ENCODE measurements around the gene RNF121.

The RNF121 gene

GRCh38 chr11:71951741-71952310, 23.0 kb downstream of the RNF121 start:
- Mint-ChIP-seq H3K9me3 (no peaks in the 10 kb centered on the region), H3K4me3 (no peak overlapping the region), H3K27me3 (no peaks in the 10 kb centered on the region), H3K4me1 (peaks cover 17% of the 10 kb centered on the region), H3K27ac (no peak overlapping the region)
- DNase-seq (no peak), ATAC-seq (no peak)

DNA sequence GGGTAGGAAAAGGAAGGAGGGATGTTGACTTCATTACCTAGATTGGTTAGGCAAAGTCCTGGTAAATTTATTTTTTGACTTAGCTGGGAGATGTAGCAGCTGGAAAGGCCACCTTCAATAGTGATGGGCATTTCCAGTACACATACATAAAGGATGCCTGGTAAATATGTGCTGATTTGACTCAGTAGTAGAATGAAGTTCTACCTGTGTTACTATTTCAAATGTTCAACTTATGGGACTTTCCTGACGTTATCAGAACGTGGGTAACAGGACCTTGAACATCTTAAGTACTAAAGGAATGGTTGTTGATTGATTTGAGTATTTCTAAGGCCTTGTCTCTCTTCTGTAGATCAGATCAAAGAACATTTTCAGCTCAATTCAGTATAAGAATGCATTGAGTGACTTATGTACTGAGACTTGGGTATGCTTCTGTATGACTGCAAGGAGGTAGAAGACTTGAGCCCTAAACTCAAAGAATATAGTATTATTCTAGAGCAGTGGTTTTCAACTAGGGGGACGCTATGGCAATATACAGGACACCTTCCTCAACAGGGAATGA, 27.1 kb downstream of the RNF121 start:
- H3K27ac Mint-ChIP-seq, result no peak overlapping the region
- DNase-seq (no peak), ATAC-seq (no peak)
- H3K9me3 Mint-ChIP-seq, result peaks cover 0 to 4% of the 10 kb centered on the region in 2 donors
- peaks cover 6% of the 10 kb centered on the region for H3K4me1 Mint-ChIP-seq
- no peaks in the 10 kb centered on the region for H3K27me3 Mint-ChIP-seq
- no peak overlapping the region for H3K4me3 Mint-ChIP-seq

GRCh38 chr11:71962428-71963038, 33.7 kb downstream of the RNF121 start:
- ATAC-seq (peak; percentile 81), DNase-seq (no peak)
- Mint-ChIP-seq H3K27ac (peak overlapping the region in 1 of 2 donors; percentile 81), H3K4me3 (peak overlapping the region in 1 of 2 donors; percentile 54), H3K9me3 (peaks cover 0 to 7% of the 10 kb centered on the region in 2 donors), H3K27me3 (no peaks in the 10 kb centered on the region), H3K4me1 (peaks cover 18% of the 10 kb centered on the region)

DNA sequence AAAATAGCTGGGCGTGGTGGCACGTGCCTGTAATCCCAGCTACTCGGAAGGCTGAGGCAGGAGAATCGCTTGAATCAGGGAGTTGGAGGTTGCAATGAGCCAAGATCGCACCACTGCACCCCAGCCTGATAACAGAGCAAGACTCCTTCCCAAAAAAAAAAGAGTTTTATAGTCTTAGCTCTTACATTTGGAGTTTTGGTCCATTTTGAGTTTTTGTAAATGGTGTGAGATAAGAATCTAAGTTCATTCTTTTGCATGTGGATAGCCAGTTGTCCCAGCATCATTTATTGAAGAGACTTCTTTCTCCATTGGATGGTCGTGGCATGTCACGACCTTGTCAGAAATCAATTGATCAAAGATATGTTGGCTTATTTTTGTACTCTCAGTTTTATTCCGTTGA, 34.6 kb downstream of the RNF121 start:
- ATAC-seq (no peak), DNase-seq (no peak)
- Mint-ChIP-seq H3K4me3 (no peak overlapping the region), H3K27me3 (no peaks in the 10 kb centered on the region), H3K9me3 (peaks cover 0 to 7% of the 10 kb centered on the region in 2 donors), H3K27ac (no peak overlapping the region), H3K4me1 (peaks cover 18% of the 10 kb centered on the region)

DNA sequence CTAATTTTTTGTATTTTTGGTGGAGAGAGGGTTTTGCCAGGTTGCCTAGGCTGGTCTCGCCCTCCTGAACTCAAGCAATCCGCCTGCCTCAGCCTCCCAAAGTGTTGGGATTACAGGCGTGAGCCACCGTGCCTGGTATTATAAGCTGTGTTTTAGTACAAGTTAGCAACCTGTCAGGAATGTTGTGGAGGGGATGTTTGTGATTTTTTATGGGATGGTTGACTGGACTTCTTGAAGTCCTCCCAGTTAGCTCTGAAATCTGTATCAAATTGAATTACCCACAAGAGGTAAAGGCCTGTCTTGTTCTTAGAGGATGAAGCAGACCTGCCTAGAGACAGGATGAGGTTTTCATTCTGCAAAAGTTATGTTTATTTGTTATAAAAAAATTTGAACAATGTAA, 35.8 kb downstream of the RNF121 start:
- no peak for ATAC-seq
- Mint-ChIP-seq H3K9me3 (peaks cover 0 to 7% of the 10 kb centered on the region in 2 donors), H3K27ac (no peak overlapping the region), H3K4me3 (no peak overlapping the region), H3K4me1 (peaks cover 20% of the 10 kb centered on the region), H3K27me3 (no peaks in the 10 kb centered on the region)
- no peak for DNase-seq

DNA sequence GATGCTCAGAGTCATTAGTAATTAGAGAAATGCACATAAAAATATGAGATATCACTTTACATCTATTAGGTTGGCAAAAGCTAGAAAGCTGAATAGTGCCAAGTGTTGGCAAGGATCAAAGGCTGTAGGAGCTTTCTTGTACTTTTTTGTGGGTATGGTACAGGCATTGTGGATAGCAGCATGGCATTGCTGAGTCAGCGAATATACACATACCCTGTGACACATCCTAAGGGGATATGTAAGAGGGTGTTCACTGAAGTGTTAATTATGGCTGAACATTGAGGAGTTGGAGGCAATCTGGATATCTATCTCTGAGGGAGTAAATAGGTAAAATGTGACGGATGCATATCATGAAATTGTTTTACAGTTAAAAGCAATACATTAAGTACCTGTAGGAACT, 42.8 kb downstream of the RNF121 start:
- H3K4me3 Mint-ChIP-seq, result no peak overlapping the region
- peaks cover 8% of the 10 kb centered on the region for H3K4me1 Mint-ChIP-seq
- DNase-seq (no peak), ATAC-seq (no peak)
- H3K27me3 Mint-ChIP-seq, result no peaks in the 10 kb centered on the region
- no peaks in the 10 kb centered on the region for H3K9me3 Mint-ChIP-seq
- H3K27ac Mint-ChIP-seq, result no peak overlapping the region

- DNase-seq (no peak), ATAC-seq (no peak)
- no peaks in the 10 kb centered on the region for H3K4me1 Mint-ChIP-seq
- H3K4me3 Mint-ChIP-seq, result no peak overlapping the region
- no peaks in the 10 kb centered on the region for H3K9me3 Mint-ChIP-seq
- no peaks in the 10 kb centered on the region for H3K27me3 Mint-ChIP-seq
- peak overlapping the region in 1 of 2 donors; percentile 33 for H3K27ac Mint-ChIP-seq
Measured at GRCh38 chr11:71976551-71976950, 47.7 kb downstream of the RNF121 start.

DNA sequence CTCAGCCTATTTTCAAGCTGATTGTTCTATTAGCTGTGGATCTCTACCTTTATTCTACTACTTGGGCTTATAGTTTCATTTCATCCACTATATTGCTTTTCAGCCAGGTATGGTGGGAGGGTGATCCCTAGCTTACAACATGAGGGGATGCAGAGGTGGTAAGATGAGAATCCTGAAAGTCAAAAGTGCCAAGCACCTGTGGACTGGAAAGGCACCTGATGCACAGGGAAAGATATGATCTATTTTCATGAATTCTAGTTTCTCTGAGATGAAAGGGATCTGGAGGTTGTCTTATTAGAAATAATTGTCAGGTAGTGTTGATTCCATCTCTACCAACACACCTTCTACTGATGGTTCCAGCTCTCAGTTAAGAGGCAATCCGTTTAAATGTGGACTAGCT, 48.2 kb downstream of the RNF121 start:
- Mint-ChIP-seq H3K4me3 (no peak overlapping the region), H3K27me3 (no peaks in the 10 kb centered on the region), H3K27ac (no peak overlapping the region)

GRCh38 chr11:71977743-71978418, 49.0 kb downstream of the RNF121 start:
- no peaks in the 10 kb centered on the region for H3K27me3 Mint-ChIP-seq
- DNase-seq (peak; percentile 34 to 45), ATAC-seq (no peak)
- H3K9me3 Mint-ChIP-seq, result no peaks in the 10 kb centered on the region
- H3K4me1 Mint-ChIP-seq, result no peaks in the 10 kb centered on the region
- no peak overlapping the region for H3K4me3 Mint-ChIP-seq
- H3K27ac Mint-ChIP-seq, result peak overlapping the region in 1 of 2 donors; percentile 43

More for the DNA sequence above, 48.2 kb downstream of the RNF121 start:
- no peaks in the 10 kb centered on the region for H3K9me3 Mint-ChIP-seq
- no peaks in the 10 kb centered on the region for H3K4me1 Mint-ChIP-seq
- ATAC-seq (no peak), DNase-seq (no peak)

- no peaks in the 10 kb centered on the region for H3K27me3 Mint-ChIP-seq
- no peaks in the 10 kb centered on the region for H3K4me1 Mint-ChIP-seq
- DNase-seq (no peak), ATAC-seq (no peak)
- no peak overlapping the region for H3K27ac Mint-ChIP-seq
- H3K4me3 Mint-ChIP-seq, result no peak overlapping the region
- no peaks in the 10 kb centered on the region for H3K9me3 Mint-ChIP-seq
Measured at GRCh38 chr11:71979094-71979493, 50.2 kb downstream of the RNF121 start.

DNA sequence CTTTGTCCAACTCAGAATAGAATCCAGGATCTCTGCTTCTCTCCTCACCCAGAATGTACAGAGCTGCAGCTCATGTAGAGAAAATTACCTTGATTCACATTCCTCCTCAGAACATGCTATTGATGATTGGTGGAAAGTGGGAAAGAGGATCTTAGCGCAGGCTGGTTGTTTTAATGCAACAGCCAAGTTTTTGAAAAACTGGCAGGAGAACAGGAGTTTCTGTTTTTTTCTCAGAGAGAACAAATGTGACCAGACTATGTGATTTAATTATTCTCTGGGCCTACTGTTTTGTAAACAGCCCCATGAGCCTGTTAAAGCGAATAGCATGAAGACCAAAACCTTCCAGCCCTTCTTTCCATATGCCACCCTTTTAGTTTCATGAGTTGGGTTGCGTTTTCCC, 50.8 kb downstream of the RNF121 start:
- H3K9me3 Mint-ChIP-seq, result no peaks in the 10 kb centered on the region
- no peak overlapping the region for H3K4me3 Mint-ChIP-seq
- H3K27ac Mint-ChIP-seq, result no peak overlapping the region
- no peaks in the 10 kb centered on the region for H3K27me3 Mint-ChIP-seq
- DNase-seq, result no peak
- no peak for ATAC-seq
- no peaks in the 10 kb centered on the region for H3K4me1 Mint-ChIP-seq

DNA sequence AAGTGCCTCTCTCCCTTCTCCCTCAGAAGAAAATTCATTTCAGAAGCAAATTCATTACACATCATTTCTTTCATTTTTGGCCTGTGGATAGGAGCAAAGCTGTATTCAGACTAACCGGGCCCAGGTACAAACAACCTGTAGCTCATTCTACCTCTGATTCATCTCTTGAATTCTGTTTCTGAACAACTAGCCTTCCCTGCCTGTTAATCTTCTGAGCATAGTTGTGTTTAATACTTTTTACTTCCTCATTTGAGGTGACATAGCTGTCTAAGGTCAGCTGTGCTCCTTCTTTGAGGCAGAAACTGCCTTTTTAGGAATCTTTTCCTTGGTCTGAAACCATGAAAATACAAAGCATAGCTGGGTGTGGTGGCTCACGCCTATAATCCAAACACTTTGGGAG, 57.3 kb downstream of the RNF121 start:
- no peak overlapping the region for H3K27ac Mint-ChIP-seq
- H3K4me3 Mint-ChIP-seq, result no peak overlapping the region
- DNase-seq (no peak), ATAC-seq (no peak)
- no peaks in the 10 kb centered on the region for H3K4me1 Mint-ChIP-seq
- no peaks in the 10 kb centered on the region for H3K27me3 Mint-ChIP-seq
- no peaks in the 10 kb centered on the region for H3K9me3 Mint-ChIP-seq

DNA sequence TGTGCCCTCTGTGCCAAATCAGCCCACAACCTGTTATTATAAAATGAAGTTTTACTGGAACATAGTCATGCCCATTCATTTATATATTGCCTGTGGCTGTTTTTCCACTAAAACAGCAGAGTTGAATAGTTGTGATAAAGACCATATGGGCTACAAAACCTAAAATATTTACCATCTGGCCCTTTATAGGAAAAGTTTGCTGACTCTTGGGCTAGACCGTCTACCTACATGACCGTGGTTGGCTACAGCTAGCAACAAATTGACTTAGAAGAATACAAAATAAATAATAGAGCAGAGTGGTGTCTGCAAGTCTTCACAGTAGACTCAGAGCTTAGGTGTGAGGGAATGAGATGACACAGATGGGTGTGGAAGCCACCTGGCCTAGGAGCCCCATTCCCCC, 58.7 kb downstream of the RNF121 start:
- no peak for ATAC-seq
- no peaks in the 10 kb centered on the region for H3K27me3 Mint-ChIP-seq
- no peak overlapping the region for H3K27ac Mint-ChIP-seq
- no peak overlapping the region for H3K4me3 Mint-ChIP-seq
- no peaks in the 10 kb centered on the region for H3K4me1 Mint-ChIP-seq
- H3K9me3 Mint-ChIP-seq, result no peaks in the 10 kb centered on the region
- DNase-seq, result no peak

DNA sequence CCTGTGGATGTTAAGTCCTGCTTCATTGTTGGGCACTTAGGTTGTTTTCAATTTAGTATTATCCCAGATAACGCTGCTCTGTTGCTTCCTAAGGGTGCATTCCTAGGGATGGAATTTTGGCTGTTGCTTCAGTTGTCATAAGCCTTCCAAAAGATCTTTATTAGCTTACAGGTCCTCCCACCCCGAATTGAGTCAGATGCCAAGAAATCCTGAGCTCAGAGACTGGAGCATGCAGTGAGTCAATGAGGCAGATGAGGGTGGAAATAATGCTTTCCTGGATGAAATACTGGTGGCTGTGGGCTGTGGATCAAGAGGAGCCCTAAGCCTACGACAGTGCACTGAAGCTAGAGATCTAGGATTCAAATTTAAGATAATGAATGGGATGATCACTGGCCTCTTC, 59.2 kb downstream of the RNF121 start:
- H3K27ac Mint-ChIP-seq, result peak overlapping the region in 1 of 2 donors; percentile 72
- DNase-seq (no peak), ATAC-seq (no peak)

DNA sequence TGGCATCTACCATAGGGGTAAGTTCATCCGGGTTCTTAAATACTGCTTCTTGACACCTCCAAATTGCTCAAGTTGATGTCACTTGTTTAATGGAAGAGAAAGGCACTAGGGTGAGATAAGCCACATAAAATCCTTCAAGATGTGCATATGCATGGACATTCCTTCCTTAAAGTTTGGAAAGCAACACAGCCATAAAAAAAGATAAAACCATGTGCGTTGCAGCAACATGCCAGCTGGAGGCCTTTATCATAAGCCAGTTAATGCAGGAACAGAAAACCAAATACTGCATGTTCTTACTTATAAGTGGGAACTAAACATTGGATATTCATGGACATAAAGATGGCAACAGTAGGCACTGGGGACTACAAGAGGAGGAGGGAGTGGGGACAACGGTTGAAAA, 61.9 kb downstream of the RNF121 start:
- no peaks in the 10 kb centered on the region for H3K4me1 Mint-ChIP-seq
- ATAC-seq (no peak), DNase-seq (no peak)
- H3K9me3 Mint-ChIP-seq, result no peaks in the 10 kb centered on the region
- no peak overlapping the region for H3K4me3 Mint-ChIP-seq
- H3K27me3 Mint-ChIP-seq, result no peaks in the 10 kb centered on the region
- no peak overlapping the region for H3K27ac Mint-ChIP-seq

More for the DNA sequence above, 59.2 kb downstream of the RNF121 start:
- Mint-ChIP-seq H3K4me3 (no peak overlapping the region), H3K9me3 (no peaks in the 10 kb centered on the region), H3K27me3 (no peaks in the 10 kb centered on the region), H3K4me1 (no peaks in the 10 kb centered on the region)

- H3K27me3 Mint-ChIP-seq, result no peaks in the 10 kb centered on the region
- ATAC-seq (no peak), DNase-seq (no peak)
- peak overlapping the region in 1 of 2 donors; percentile 0 for H3K27ac Mint-ChIP-seq
- no peaks in the 10 kb centered on the region for H3K4me1 Mint-ChIP-seq
- no peak overlapping the region for H3K4me3 Mint-ChIP-seq
- no peaks in the 10 kb centered on the region for H3K9me3 Mint-ChIP-seq
Measured at GRCh38 chr11:71991494-71991893, 62.6 kb downstream of the RNF121 start.

Data from stimulated activated naive CD8-positive, alpha-beta T cell treated with anti-CD3 and anti-CD28 coated beads, Interleukin-15, amount 100 ng/mL, for 72 hours (primary cell).